ENCODE measurements around the gene GIMAP2. TPM values are rescaled to one million over a fixed set of nuclear protein-coding genes. Genes with fewer than 3 reads are reported as not detected.
"Not testable (repeated sequence)": the region's sequence is repeated elsewhere in the genome, so short reads cannot be mapped to it uniquely, and the experiment has no call there.

GIMAP2 gene
- total RNA-seq, 4 donors from 2014 or later, result 6.7 to 32.4 (median 10.4) TPM

DNA sequence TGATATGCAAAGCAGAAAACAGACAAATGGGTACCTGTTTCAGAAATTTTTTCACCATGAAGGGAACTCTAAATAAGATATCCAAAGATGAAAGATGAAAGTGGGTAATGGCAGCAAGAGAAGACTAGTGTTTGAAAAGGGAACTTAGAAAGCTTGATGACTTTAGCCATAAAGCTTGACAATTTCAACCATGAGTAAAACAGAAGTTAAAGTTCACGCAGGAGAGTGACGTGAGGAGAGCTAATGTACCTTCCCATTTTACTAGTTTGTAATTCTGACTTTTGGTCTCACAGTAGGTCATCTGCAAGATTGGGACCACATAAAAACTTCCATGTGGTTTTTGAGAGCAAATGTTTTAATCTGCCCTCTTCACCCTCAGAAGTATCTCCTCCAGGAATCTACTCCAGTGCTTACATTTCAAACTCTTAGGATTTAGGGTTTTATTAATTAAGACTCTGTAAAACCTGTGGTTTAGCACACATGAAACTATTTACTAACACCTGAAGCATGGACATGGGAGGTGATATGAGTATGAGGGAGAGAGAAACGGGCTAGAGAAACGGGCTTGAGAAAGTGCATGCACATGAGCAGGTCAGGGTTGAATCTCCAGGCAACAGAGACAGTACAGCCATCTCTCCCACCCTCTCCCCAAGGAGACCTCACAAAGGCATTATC is 24.4 kb upstream of the GIMAP2 start:
- no peaks in the 10 kb centered on the region for H3K27me3 ChIP-seq
- intact Hi-C loops (cut with DNase I), result no loop called here
- WGBS, 2 donors, result 89 to 92% methylated on average over 4 of the region's 4 CpGs
- H3K36me3 ChIP-seq, result no peaks in the 10 kb centered on the region
- no peak overlapping the region for H3K4me3 ChIP-seq (replicated peaks in 1 of 3)
- H3K9me3 ChIP-seq, result no peaks in the 10 kb centered on the region
- no peak overlapping the region for H3K27ac ChIP-seq
- no peak for DNase-seq
- H3K4me1 ChIP-seq, result no peaks in the 10 kb centered on the region
- TF ChIP-seq, protein P1, sequence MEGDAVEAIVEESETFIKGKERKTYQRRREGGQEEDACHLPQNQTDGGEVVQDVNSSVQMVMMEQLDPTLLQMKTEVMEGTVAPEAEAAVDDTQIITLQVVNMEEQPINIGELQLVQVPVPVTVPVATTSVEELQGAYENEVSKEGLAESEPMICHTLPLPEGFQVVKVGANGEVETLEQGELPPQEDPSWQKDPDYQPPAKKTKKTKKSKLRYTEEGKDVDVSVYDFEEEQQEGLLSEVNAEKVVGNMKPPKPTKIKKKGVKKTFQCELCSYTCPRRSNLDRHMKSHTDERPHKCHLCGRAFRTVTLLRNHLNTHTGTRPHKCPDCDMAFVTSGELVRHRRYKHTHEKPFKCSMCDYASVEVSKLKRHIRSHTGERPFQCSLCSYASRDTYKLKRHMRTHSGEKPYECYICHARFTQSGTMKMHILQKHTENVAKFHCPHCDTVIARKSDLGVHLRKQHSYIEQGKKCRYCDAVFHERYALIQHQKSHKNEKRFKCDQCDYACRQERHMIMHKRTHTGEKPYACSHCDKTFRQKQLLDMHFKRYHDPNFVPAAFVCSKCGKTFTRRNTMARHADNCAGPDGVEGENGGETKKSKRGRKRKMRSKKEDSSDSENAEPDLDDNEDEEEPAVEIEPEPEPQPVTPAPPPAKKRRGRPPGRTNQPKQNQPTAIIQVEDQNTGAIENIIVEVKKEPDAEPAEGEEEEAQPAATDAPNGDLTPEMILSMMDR (IDR thresholded peaks at IDR 0.05), result no peak
- no peak for TF ChIP-seq POLR2A (IDR thresholded peaks at IDR 0.05)

DNA sequence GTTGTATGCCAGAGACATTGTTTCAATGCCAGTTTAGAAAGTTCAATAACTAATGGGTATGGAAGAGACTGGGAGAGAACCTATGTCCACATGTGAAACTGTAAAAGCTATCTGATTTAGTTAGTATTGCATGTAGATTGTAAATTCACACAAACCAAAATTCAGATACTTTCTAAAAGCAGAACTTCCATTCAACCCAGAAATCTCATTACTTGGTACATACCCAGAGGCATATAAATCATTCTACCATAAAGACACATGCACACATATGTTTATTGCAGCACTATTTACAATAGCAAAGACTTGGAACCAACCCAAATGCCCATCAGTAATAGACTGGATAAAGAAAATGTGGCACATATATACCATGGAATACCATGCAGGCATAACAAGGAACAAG is 22.7 kb upstream of the GIMAP2 start:
- H3K4me1 ChIP-seq; DNase-seq; H3K36me3 ChIP-seq; intact Hi-C loops (cut with DNase I); H3K4me3 ChIP-seq (replicated peaks in 1 of 3); H3K27ac ChIP-seq; H3K27me3 ChIP-seq; H3K9me3 ChIP-seq: not testable (repeated sequence)

DNA sequence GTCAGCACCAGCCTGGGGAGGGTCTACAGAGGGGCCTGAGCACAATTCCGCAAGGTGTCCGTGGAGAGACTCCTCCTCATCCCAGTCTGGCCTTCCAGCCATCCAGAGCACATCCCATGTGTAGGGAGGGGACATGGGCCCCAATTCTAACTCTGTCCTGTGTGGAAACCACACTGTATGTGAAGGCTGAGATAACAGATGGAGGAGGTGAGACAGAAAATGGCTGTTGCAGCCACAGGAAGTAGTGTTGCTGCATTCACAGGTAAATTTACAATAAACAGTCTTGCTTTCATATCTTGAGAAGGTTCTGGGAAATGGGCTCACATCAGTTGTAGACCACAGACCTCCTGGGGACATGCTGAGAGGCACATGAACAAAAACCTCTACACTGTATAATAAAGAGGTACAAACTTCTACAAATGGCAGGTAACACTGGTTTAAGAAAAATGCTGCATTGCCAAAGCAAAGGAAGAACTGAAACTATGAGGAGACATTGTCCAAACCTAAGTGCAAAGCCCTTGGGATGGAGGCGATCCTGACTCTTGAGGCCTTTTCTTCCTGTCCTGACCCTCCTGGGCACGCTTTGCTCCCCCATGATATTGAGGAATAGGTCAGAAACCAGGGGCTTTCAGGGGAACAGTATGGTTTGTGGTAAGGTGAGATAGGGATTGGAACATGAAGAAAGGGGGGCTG is 21.6 kb upstream of the GIMAP2 start:
- Histone ChIP-seq H3K4me3 (replicated peaks in 1 of 3) (no peak overlapping the region), H3K27ac (no peak overlapping the region), H3K36me3 (no peaks in the 10 kb centered on the region), H3K9me3 (no peaks in the 10 kb centered on the region), H3K27me3 (no peaks in the 10 kb centered on the region), H3K4me1 (no peaks in the 10 kb centered on the region)
- intact Hi-C loops (cut with DNase I), result no loop called here
- no peak for TF ChIP-seq POLR2A (IDR thresholded peaks at IDR 0.05)
- TF ChIP-seq, protein P1 (IDR thresholded peaks at IDR 0.05), result no peak
- no peak for DNase-seq
- 84 to 88% methylated on average over 4 of the region's 4 CpGs for WGBS, 2 donors

DNA sequence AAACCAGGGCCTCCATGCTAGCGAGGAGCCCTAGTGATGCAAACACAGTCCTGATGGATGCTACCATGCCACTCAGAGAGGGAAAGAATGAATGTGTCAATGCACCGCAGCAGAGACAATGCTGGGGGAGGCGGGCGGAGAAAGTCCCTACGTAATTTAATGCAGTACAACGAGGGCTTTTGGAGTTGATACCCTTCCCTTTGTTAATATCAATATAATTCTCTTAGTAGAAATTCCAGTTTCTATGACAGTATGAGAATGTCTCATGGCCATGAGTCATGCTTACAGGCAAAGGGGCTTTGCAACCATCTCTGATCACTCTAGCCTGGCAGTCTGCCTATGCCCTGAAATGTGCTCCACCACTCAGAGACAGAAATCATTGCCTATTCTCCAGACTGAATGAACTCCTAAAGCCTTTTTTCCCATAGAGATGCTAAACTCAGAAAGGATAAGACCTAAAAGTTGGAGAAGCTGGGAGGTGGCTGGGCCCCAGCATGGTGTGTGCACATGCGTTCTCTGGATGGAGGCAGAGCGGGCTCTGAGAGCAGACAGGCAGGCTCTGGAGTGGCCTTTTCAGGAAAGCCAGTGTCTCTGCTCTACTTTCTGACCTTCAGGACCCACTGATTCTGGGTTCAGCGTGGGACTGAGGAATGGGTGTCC is 20.3 kb upstream of the GIMAP2 start:
- DNase-seq, result no peak
- Histone ChIP-seq H3K27me3 (no peaks in the 10 kb centered on the region), H3K4me3 (replicated peaks in 1 of 3) (no peak overlapping the region), H3K4me1 (no peaks in the 10 kb centered on the region), H3K27ac (no peak overlapping the region), H3K36me3 (no peaks in the 10 kb centered on the region), H3K9me3 (no peaks in the 10 kb centered on the region)
- intact Hi-C loops (cut with DNase I), result no loop called here
- 91 to 92% methylated on average over 9 of the region's 9 CpGs for WGBS, 2 donors
- TF ChIP-seq, protein P1 (IDR thresholded peaks at IDR 0.05), result no peak
- TF ChIP-seq POLR2A (IDR thresholded peaks at IDR 0.05), result no peak

DNA sequence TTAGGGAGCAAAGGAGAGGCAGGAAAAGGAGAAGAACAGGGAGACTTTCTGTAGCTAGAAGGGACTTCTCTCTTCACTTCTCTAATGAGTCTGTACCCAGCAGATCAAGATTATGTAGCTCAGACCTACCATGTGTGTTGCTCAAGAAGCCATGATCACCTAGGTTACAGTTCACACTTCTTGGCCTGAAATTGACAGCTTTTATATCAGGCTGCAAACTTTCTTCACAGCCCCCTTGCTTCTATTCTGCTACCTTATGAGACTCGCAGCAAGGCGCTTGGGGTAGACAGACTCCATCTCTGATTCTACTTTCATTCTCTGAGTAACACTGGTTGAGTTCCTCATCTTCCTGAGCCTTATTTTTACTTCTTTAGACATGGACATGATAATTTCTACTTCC is 19.6 kb upstream of the GIMAP2 start:
- DNase-seq, result no peak
- TF ChIP-seq POLR2A (IDR thresholded peaks at IDR 0.05), result no peak
- TF ChIP-seq, protein P1 (IDR thresholded peaks at IDR 0.05), result no peak
- no peak overlapping the region for H3K27ac ChIP-seq
- intact Hi-C loops (cut with DNase I), result no loop called here
- H3K27me3 ChIP-seq, result no peaks in the 10 kb centered on the region
- no peaks in the 10 kb centered on the region for H3K9me3 ChIP-seq
- no peaks in the 10 kb centered on the region for H3K4me1 ChIP-seq
- H3K36me3 ChIP-seq, result no peaks in the 10 kb centered on the region
- 90 to 100% methylated on average over 2 of the region's 2 CpGs for WGBS, 2 donors
- no peak overlapping the region for H3K4me3 ChIP-seq (replicated peaks in 1 of 3)
